ENCODE results near the gene TM9SF2. TPM values are rescaled to one million over a fixed set of nuclear protein-coding genes. Genes with fewer than 3 reads are reported as not detected.

Gene TM9SF2
- total RNA-seq, 1 experiment from 2014 or later: 67.9 TPM

DNA sequence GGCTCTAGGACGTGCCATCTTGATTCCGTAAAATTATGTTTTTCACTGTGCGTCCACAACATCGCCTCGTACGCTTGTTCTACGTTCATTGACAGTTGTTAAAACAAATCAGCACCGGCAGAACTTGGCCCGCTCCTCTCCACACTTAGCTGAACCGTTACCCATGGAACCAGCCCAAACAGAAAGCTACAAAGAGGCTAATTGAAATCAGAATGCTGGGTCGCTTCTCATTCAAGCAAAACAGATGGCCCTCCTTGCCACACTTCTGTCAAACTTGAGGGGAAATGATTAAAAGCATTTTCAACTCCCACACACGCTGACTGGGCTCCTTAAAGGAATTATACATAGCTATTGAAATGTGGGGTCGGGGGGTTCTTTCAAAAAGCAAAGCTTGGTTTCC lies 71.6 kb downstream of the TM9SF2 start:
- Histone ChIP-seq H3K9me3 (ENCODE audit: control insufficient read depth, insufficient read depth, low read depth, low read length) (no peaks in the 10 kb centered on the region), H3K4me1 (ENCODE audit: control insufficient read depth, insufficient read depth, low read length) (no peaks in the 10 kb centered on the region), H3K27ac (ENCODE audit: low read length) (no peak overlapping the region), H3K36me3 (ENCODE audit: control insufficient read depth, insufficient read depth, low read length) (no peaks in the 10 kb centered on the region), H3K4me3 (ENCODE audit: low read depth in 2 of 2, low read length in 2 of 2) (no peak overlapping the region), H3K27me3 (ENCODE audit: control insufficient read depth, insufficient read depth, low read length) (no peaks in the 10 kb centered on the region)
- intact Hi-C loops (cut with micrococcal nuclease; ENCODE audit: unreplicated experiment): no loop called here
- BruUV-seq (replicated peaks): no TSS peak
- ChIA-PET CTCF (no interaction called here), POLR2A (no interaction called here)
- DNase-seq (ENCODE audit: low read depth, low spot score): no peak
- in situ Hi-C loops (cut with HindIII; ENCODE audit: low pct_unique_long_range_greater_than_20kb, low sequenced_read_pairs): no loop called here
- no peak for TF ChIP-seq SIN3A (IDR thresholded peaks at IDR 0.05; ENCODE audit: borderline replicate concordance, insufficient read depth, low read depth, low read length)
- no peak for TF ChIP-seq POLR2AphosphoS5 (IDR thresholded peaks at IDR 0.05; ENCODE audit: low read depth, low read length)
- TF ChIP-seq, protein P1, sequence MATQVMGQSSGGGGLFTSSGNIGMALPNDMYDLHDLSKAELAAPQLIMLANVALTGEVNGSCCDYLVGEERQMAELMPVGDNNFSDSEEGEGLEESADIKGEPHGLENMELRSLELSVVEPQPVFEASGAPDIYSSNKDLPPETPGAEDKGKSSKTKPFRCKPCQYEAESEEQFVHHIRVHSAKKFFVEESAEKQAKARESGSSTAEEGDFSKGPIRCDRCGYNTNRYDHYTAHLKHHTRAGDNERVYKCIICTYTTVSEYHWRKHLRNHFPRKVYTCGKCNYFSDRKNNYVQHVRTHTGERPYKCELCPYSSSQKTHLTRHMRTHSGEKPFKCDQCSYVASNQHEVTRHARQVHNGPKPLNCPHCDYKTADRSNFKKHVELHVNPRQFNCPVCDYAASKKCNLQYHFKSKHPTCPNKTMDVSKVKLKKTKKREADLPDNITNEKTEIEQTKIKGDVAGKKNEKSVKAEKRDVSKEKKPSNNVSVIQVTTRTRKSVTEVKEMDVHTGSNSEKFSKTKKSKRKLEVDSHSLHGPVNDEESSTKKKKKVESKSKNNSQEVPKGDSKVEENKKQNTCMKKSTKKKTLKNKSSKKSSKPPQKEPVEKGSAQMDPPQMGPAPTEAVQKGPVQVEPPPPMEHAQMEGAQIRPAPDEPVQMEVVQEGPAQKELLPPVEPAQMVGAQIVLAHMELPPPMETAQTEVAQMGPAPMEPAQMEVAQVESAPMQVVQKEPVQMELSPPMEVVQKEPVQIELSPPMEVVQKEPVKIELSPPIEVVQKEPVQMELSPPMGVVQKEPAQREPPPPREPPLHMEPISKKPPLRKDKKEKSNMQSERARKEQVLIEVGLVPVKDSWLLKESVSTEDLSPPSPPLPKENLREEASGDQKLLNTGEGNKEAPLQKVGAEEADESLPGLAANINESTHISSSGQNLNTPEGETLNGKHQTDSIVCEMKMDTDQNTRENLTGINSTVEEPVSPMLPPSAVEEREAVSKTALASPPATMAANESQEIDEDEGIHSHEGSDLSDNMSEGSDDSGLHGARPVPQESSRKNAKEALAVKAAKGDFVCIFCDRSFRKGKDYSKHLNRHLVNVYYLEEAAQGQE (IDR thresholded peaks at IDR 0.05; ENCODE audit: insufficient read depth in 1 of 2, low read depth in 2 of 2, low read length in 1 of 2): no peak
- no peak for TF ChIP-seq TCF7L2 (IDR thresholded peaks at IDR 0.05; ENCODE audit: low read depth, low read length)
- TF ChIP-seq, protein P2, sequence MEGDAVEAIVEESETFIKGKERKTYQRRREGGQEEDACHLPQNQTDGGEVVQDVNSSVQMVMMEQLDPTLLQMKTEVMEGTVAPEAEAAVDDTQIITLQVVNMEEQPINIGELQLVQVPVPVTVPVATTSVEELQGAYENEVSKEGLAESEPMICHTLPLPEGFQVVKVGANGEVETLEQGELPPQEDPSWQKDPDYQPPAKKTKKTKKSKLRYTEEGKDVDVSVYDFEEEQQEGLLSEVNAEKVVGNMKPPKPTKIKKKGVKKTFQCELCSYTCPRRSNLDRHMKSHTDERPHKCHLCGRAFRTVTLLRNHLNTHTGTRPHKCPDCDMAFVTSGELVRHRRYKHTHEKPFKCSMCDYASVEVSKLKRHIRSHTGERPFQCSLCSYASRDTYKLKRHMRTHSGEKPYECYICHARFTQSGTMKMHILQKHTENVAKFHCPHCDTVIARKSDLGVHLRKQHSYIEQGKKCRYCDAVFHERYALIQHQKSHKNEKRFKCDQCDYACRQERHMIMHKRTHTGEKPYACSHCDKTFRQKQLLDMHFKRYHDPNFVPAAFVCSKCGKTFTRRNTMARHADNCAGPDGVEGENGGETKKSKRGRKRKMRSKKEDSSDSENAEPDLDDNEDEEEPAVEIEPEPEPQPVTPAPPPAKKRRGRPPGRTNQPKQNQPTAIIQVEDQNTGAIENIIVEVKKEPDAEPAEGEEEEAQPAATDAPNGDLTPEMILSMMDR (IDR thresholded peaks at IDR 0.05): no peak
- no peak for ATAC-seq

DNA sequence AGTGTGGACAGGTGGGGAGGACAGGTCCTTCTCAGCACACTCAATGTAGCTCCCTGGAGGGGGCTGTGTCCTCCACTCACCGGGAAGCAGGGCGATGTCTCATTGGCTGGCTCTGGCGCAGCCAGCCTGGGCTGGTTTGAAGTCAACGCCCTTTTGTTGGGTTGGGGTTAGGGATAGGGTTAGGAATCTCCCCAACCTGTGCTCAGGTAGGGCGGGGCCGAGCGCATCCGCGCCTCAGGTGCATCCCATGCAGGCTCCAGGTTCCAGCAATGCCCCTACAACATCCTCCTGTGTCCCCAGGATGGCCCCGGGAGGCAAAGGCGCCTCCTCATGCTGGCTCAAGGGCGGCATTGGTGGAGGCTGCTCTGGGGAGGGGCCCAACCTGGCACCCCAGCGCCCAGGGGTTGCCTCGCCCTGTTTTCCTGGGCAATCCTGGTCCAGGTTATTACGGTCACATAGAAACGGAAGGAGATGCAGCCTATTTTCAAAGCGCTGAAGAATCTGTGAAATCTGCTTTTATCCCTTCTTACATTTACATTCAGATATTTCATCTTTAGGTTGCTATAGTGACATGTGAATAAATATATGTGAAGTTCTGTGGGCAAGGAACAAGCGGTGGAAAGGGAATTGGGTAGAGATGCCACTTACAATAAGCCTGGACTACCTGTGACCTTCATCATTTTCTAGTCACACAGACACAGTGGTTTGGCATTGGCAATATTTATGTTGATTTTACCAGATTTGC lies 74.3 kb downstream of the TM9SF2 start:
- no peaks in the 10 kb centered on the region for H3K27me3 ChIP-seq (ENCODE audit: control insufficient read depth, insufficient read depth, low read length)
- DNase-seq (ENCODE audit: low read depth, low spot score): no peak
- ATAC-seq: no peak
- intact Hi-C loops (cut with micrococcal nuclease; ENCODE audit: unreplicated experiment) (no loop called here), in situ Hi-C loops (cut with HindIII; ENCODE audit: low pct_unique_long_range_greater_than_20kb, low sequenced_read_pairs) (no loop called here)
- POLR2A ChIA-PET: interaction anchor here (0.6 kb wide), 1 partner anchor 11 kb away, joined by 5 read pairs; no protein-coding TSS in a partner anchor
- no peaks in the 10 kb centered on the region for H3K36me3 ChIP-seq (ENCODE audit: control insufficient read depth, insufficient read depth, low read length)
- TF ChIP-seq, protein P1 (IDR thresholded peaks at IDR 0.05; ENCODE audit: insufficient read depth in 1 of 2, low read depth in 2 of 2, low read length in 1 of 2): no peak
- no peak for TF ChIP-seq SIN3A (IDR thresholded peaks at IDR 0.05; ENCODE audit: borderline replicate concordance, insufficient read depth, low read depth, low read length)
- TF ChIP-seq, protein P2 (IDR thresholded peaks at IDR 0.05): no peak
- TF ChIP-seq TCF7L2 (IDR thresholded peaks at IDR 0.05; ENCODE audit: low read depth, low read length): no peak
- TF ChIP-seq POLR2AphosphoS5 (IDR thresholded peaks at IDR 0.05; ENCODE audit: low read depth, low read length): no peak
- BruUV-seq (replicated peaks): no TSS peak
- H3K4me3 ChIP-seq (ENCODE audit: low read depth in 2 of 2, low read length in 2 of 2): no peak overlapping the region
- no peaks in the 10 kb centered on the region for H3K4me1 ChIP-seq (ENCODE audit: control insufficient read depth, insufficient read depth, low read length)
- H3K27ac ChIP-seq (ENCODE audit: low read length): no peak overlapping the region
- H3K9me3 ChIP-seq (ENCODE audit: control insufficient read depth, insufficient read depth, low read depth, low read length): no peaks in the 10 kb centered on the region
- CTCF ChIA-PET: no interaction called here

Data from Panc1 (cell line).